NCI-H2107 (cell line): ENCODE measurements around the gene USP11.

Experiments
- DNase-seq: peaks from one replicate; lab custom pipeline; 2025; lab: John Stamatoyannopoulos, UW

USP11 gene

GRCh38 chrX:47204970-47205369 lies 27.8 kb upstream of the USP11 start:
- DNase-seq: no peak

- no peak for DNase-seq
These were observed 26.5 kb upstream of the USP11 start for GRCh38 chrX:47206316-47206715.

GRCh38 chrX:47208108-47208507 lies 24.7 kb upstream of the USP11 start:
- DNase-seq: no peak

- no peak for DNase-seq
These were observed 23.1 kb upstream of the USP11 start for GRCh38 chrX:47209508-47210238.

- no peak for DNase-seq
These were observed 22.0 kb upstream of the USP11 start for GRCh38 chrX:47210661-47211425.

- no peak for DNase-seq
These were observed 20.2 kb upstream of the USP11 start for GRCh38 chrX:47212381-47213293.

GRCh38 chrX:47214435-47215077 lies 18.3 kb upstream of the USP11 start:
- DNase-seq: no peak

GRCh38 chrX:47215291-47215900 lies 17.4 kb upstream of the USP11 start:
- DNase-seq: no peak

- no peak for DNase-seq
These were observed 16.4 kb upstream of the USP11 start for GRCh38 chrX:47216393-47216925.

GRCh38 chrX:47217121-47217851 lies 15.5 kb upstream of the USP11 start:
- DNase-seq: no peak

GRCh38 chrX:47217852-47218279 lies 14.9 kb upstream of the USP11 start:
- DNase-seq: peak; percentile 100

GRCh38 chrX:47218280-47218919 lies 14.4 kb upstream of the USP11 start, which contains the start of gene CDK16:
Gene CDK16 (plus strand): TSS chrX:47218681. CDS start chrX:47223558, 4,877 bp downstream.
- peak; percentile 31 for DNase-seq

GRCh38 chrX:47218920-47219815 lies 13.6 kb upstream of the USP11 start:
- no peak for DNase-seq

- DNase-seq: no peak
These were observed 11.1 kb upstream of the USP11 start for GRCh38 chrX:47221756-47222155.

- DNase-seq: no peak
These were observed 10.0 kb upstream of the USP11 start for GRCh38 chrX:47222751-47223350.

- DNase-seq: no peak
These were observed 9.1 kb upstream of the USP11 start for GRCh38 chrX:47223476-47224250.

GRCh38 chrX:47224266-47224895 lies 8.4 kb upstream of the USP11 start:
- DNase-seq: no peak
